Caco-2 (cell line): Measurements from ENCODE around the gene S100G. TPM values are rescaled to one million over a fixed set of nuclear protein-coding genes. Genes with fewer than 3 reads are reported as not detected.

Source experiments
- BruUV-seq: library from RNA; stranded (reverse); fragments of 400-500 nt; replicated peaks from 2 replicates; lab custom pipeline; 2021; lab: Mats Ljungman, UMichigan
- CTCF ChIA-PET: fragments of 300-600 bp; sonication (Branson Sonifier 250); formaldehyde crosslinking; loops from one replicate; lab custom pipeline; 2022; ENCODE audit warnings: antibody characterized with exemption; lab: Charles Lee
- POLR2A ChIA-PET: fragments of 300-600 bp; sonication (Branson Sonifier 250); formaldehyde crosslinking; loops from one replicate; lab custom pipeline; 2022; ENCODE audit warnings: antibody characterized with exemption; lab: Charles Lee
- DNase-seq, 2 experiments: peaks; one replicate each; pipeline versions ENCODE4 v3.0.0 to v3.0.0-alpha.2; 2020 to 2022
- H3K27me3 ChIP-seq: replicated peaks from 2 replicates; pipeline ENCODE4 v1.6.0; 2011; ENCODE audit warnings: low read length; ENCODE audit not compliant: control insufficient read depth, insufficient read depth
- H3K36me3 ChIP-seq: 2 replicates; pipeline ENCODE4 v1.5.1; 2011; ENCODE audit warnings: low read length; ENCODE audit not compliant: control insufficient read depth, insufficient read depth
- H3K4me1 ChIP-seq: fragments of 250-450 bp; sonication (Bioruptor Pico); 2 replicates; pipeline ENCODE4 v1.5.1; 2020; ENCODE audit warnings: mild to moderate bottlenecking
- H3K4me3 ChIP-seq: 2 replicates; pipeline ENCODE4 v1.5.1; 2011; ENCODE audit warnings: low read depth, mild to moderate bottlenecking, control low read depth, low read length
- H3K9me3 ChIP-seq: fragments of 250-450 bp; sonication (Bioruptor Pico); 2 replicates; pipeline ENCODE4 v1.5.1; 2020; ENCODE audit warnings: mild to moderate bottlenecking, moderate library complexity
- H3K27ac Mint-ChIP-seq: one replicate; pipeline ENCODE4 v1.8.0; 2022; ENCODE audit warnings: mixed read lengths; ENCODE audit not compliant: unreplicated experiment
- H3K27me3 Mint-ChIP-seq: one replicate; pipeline ENCODE4 v1.8.0; 2022; ENCODE audit warnings: mixed read lengths; ENCODE audit not compliant: insufficient read depth, unreplicated experiment
- H3K36me3 Mint-ChIP-seq: one replicate; pipeline ENCODE4 v1.8.0; 2022; ENCODE audit warnings: mild to moderate bottlenecking, mixed read lengths; ENCODE audit not compliant: insufficient read depth, unreplicated experiment
- H3K4me1 Mint-ChIP-seq: one replicate; pipeline ENCODE4 v1.8.0; 2022; ENCODE audit warnings: low read depth, mixed read lengths; ENCODE audit not compliant: unreplicated experiment
- H3K4me3 Mint-ChIP-seq: one replicate; pipeline ENCODE4 v1.8.0; 2022; ENCODE audit warnings: mild to moderate bottlenecking, moderate library complexity, mixed read lengths; ENCODE audit not compliant: unreplicated experiment
- H3K9me3 Mint-ChIP-seq: one replicate; pipeline ENCODE4 v1.8.0; 2022; ENCODE audit warnings: mixed read lengths; ENCODE audit not compliant: unreplicated experiment
- intact Hi-C: fragments of 100-400 bp; cut with micrococcal nuclease; formaldehyde crosslinking; loops from one replicate; pipeline ENCODE4 v1.10.0; 2022; ENCODE audit not compliant: unreplicated experiment
- total RNA-seq: library from RNA; stranded (reverse); gene quantifications from 2 replicates; pipeline ENCODE4 v1.2.3, GENCODE V29; 2022
- TF ChIP-seq, protein P1 (sequence below), 2 experiments: fragments of 200-600 bp in 1 of 2; IDR thresholded peaks; 1 replicate in 1 of 2; 2 replicates in 1 of 2; pipeline versions ENCODE4 v1.5.1 to v1.8.0; 2011 to 2022; ENCODE audit warnings: antibody characterized with exemption in 1 of 2, control low read depth in 1 of 2, inconsistent platforms in 1 of 2, low read depth in 1 of 2, low read length in 1 of 2, mild to moderate bottlenecking in 1 of 2, moderate library complexity in 1 of 2; ENCODE audit not compliant: insufficient read depth in 1 of 2, severe bottlenecking in 1 of 2, unreplicated experiment in 1 of 2

Gene S100G
- total RNA-seq, 1 experiment from 2014 or later = not detected

DNA sequence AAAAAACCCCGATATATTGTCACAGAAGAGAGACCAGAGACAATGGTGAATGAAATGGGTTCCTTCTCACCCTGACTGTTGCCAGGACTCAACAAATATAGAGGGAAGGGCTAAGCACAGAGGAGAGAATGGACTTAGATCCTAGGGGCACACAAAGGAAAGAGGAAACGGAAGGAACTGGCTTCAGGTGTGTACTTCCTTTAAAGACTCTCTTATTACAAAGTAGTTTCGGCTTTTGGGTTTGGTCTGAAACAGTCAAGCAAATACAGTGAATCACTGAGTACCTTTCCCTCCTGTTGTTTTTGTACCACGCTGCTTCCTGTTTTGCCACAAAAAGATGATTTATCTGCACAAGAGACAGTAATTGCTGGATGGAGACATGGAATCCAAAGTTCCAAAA lies 46.1 kb upstream of the S100G start:
- BruUV-seq = no TSS peak
- ChIA-PET POLR2A (no interaction called here), CTCF (no interaction called here)
- peak overlapping the region; percentile 29 for H3K4me3 Mint-ChIP-seq
- H3K27me3 Mint-ChIP-seq = no peaks in the 10 kb centered on the region
- no peak for DNase-seq
- peak overlapping the region; percentile 91 for H3K27ac Mint-ChIP-seq
- Histone ChIP-seq H3K4me3 (no peak overlapping the region), H3K4me1 (peaks cover 24% of the 10 kb centered on the region), H3K36me3 (no peaks in the 10 kb centered on the region), H3K27me3 (no peaks in the 10 kb centered on the region), H3K9me3 (no peaks in the 10 kb centered on the region)
- peaks cover 10% of the 10 kb centered on the region for H3K4me1 Mint-ChIP-seq
- H3K9me3 Mint-ChIP-seq = no peaks in the 10 kb centered on the region
- intact Hi-C loops = loop anchor here (2.0 kb wide), 1 partner anchor 59 kb away; no protein-coding TSS in a partner anchor
- TF ChIP-seq, protein P1, sequence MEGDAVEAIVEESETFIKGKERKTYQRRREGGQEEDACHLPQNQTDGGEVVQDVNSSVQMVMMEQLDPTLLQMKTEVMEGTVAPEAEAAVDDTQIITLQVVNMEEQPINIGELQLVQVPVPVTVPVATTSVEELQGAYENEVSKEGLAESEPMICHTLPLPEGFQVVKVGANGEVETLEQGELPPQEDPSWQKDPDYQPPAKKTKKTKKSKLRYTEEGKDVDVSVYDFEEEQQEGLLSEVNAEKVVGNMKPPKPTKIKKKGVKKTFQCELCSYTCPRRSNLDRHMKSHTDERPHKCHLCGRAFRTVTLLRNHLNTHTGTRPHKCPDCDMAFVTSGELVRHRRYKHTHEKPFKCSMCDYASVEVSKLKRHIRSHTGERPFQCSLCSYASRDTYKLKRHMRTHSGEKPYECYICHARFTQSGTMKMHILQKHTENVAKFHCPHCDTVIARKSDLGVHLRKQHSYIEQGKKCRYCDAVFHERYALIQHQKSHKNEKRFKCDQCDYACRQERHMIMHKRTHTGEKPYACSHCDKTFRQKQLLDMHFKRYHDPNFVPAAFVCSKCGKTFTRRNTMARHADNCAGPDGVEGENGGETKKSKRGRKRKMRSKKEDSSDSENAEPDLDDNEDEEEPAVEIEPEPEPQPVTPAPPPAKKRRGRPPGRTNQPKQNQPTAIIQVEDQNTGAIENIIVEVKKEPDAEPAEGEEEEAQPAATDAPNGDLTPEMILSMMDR (IDR thresholded peaks at IDR 0.05; ENCODE audit: insufficient read depth in 1 of 2, low read depth in 1 of 2, low read length in 1 of 2, severe bottlenecking in 1 of 2, unreplicated experiment in 1 of 2) = no peak
- no peaks in the 10 kb centered on the region for H3K36me3 Mint-ChIP-seq

DNA sequence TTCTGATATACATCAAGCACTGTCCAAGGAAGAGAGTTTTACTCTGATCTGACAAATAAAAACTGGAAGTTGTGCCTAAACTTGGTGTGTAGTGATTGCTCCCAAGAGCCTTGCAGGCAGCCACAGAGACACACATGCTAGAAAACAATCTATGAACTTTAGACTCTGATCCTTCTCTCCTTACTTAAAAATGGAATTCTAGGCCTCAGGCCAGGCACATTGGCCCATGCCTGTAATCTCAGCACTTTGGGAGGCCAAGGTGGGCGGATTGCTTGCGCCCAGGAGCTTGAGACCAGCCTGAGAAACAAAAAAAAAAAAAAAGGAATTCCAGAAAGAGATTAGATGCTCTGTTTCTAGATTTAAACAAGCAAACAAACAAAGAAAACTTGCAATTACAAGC lies 45.6 kb upstream of the S100G start:
- Histone ChIP-seq H3K36me3 (no peaks in the 10 kb centered on the region), H3K4me1 (peaks cover 24% of the 10 kb centered on the region), H3K9me3 (no peaks in the 10 kb centered on the region), H3K27me3 (no peaks in the 10 kb centered on the region), H3K4me3 (no peak overlapping the region)
- peak; percentile 10 to 35 for DNase-seq
- no peaks in the 10 kb centered on the region for H3K27me3 Mint-ChIP-seq
- ChIA-PET POLR2A (no interaction called here), CTCF (no interaction called here)
- H3K9me3 Mint-ChIP-seq = no peaks in the 10 kb centered on the region
- no peaks in the 10 kb centered on the region for H3K36me3 Mint-ChIP-seq
- no TSS peak for BruUV-seq
- TF ChIP-seq, protein P1 (IDR thresholded peaks at IDR 0.05; ENCODE audit: insufficient read depth in 1 of 2, low read depth in 1 of 2, low read length in 1 of 2, severe bottlenecking in 1 of 2, unreplicated experiment in 1 of 2) = no peak
- peaks cover 10% of the 10 kb centered on the region for H3K4me1 Mint-ChIP-seq
- H3K4me3 Mint-ChIP-seq = peak overlapping the region; percentile 29
- H3K27ac Mint-ChIP-seq = peak overlapping the region; percentile 91
- intact Hi-C loops = loop anchor here (2.0 kb wide), 1 partner anchor 58 kb away; no protein-coding TSS in a partner anchor

DNA sequence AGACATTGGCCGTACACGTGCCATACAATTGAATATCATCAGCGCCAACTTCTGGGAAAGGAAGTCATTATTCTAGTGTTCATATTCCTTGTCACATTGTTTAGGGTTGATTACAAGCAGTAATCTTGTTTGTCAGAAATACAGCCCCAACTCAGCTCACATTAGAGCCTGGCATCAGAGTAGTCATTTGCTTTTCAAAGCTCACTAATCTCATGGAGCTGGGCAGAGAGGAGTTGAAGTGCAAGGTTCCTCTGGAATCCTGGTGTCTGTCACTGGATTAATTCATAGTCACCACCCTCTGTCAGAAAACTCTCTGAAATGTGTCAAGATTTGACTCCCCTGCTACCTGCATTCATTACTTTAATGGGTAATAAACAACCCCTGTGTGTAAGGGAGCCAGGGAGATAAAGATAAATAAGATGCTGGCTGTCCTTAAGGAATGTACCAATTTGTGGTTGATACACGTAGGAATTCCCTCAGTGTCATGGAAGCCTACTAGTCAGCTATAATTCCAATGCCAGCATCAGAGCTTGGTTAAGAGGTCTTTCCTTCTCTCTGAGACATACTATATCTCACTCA lies 43.7 kb upstream of the S100G start:
- TF ChIP-seq, protein P1 (IDR thresholded peaks at IDR 0.05; ENCODE audit: insufficient read depth in 1 of 2, low read depth in 1 of 2, low read length in 1 of 2, severe bottlenecking in 1 of 2, unreplicated experiment in 1 of 2) = no peak
- ChIA-PET CTCF (no interaction called here), POLR2A (no interaction called here)
- no peaks in the 10 kb centered on the region for H3K36me3 Mint-ChIP-seq
- no peak overlapping the region for H3K4me3 Mint-ChIP-seq
- Histone ChIP-seq H3K4me3 (no peak overlapping the region), H3K36me3 (no peaks in the 10 kb centered on the region), H3K27me3 (no peaks in the 10 kb centered on the region), H3K9me3 (no peaks in the 10 kb centered on the region), H3K4me1 (peaks cover 24% of the 10 kb centered on the region)
- BruUV-seq = no TSS peak
- H3K27ac Mint-ChIP-seq = no peak overlapping the region
- no peak for DNase-seq
- peaks cover 10% of the 10 kb centered on the region for H3K4me1 Mint-ChIP-seq
- no peaks in the 10 kb centered on the region for H3K9me3 Mint-ChIP-seq
- H3K27me3 Mint-ChIP-seq = no peaks in the 10 kb centered on the region
- intact Hi-C loops = no loop called here
